Ishikawa (cell line): ENCODE data around the gene LRTM2.

Source experiments
- CEBPB ChIP-seq: IDR thresholded peaks from 2 replicates; pipeline ENCODE4 v1.6.1; 2012
- CREB1 ChIP-seq: IDR thresholded peaks from 2 replicates; pipeline ENCODE4 v1.6.1; 2012; ENCODE audit warnings: low read depth
- EGR1 ChIP-seq: IDR thresholded peaks from 2 replicates; pipeline ENCODE4 v1.6.1; 2012
- EP300 ChIP-seq: IDR thresholded peaks from 2 replicates; pipeline ENCODE4 v1.6.1; 2012; ENCODE audit warnings: borderline replicate concordance
- FOXM1 ChIP-seq: IDR thresholded peaks from 2 replicates; pipeline ENCODE4 v1.6.1; 2012; ENCODE audit warnings: low read depth, borderline replicate concordance
- MAX ChIP-seq: IDR thresholded peaks from 2 replicates; pipeline ENCODE4 v1.6.1; 2012
- NFIC ChIP-seq: IDR thresholded peaks from 2 replicates; pipeline ENCODE4 v1.6.1; 2012
- RAD21 ChIP-seq: IDR thresholded peaks from 2 replicates; pipeline ENCODE4 v1.6.1; 2012; ENCODE audit warnings: low read depth
- TAF1 ChIP-seq: IDR thresholded peaks from 2 replicates; pipeline ENCODE4 v1.6.1; 2012; ENCODE audit warnings: low read depth, mild to moderate bottlenecking
- TCF12 ChIP-seq: IDR thresholded peaks from 2 replicates; pipeline ENCODE4 v1.6.1; 2012; ENCODE audit warnings: low read depth
- TEAD4 ChIP-seq: IDR thresholded peaks from 2 replicates; pipeline ENCODE4 v1.6.1; 2012
- YY1 ChIP-seq: IDR thresholded peaks from 2 replicates; pipeline ENCODE4 v1.6.1; 2012; ENCODE audit warnings: low read depth
- ZBTB7A ChIP-seq: IDR thresholded peaks from 2 replicates; pipeline ENCODE4 v1.6.1; 2012; ENCODE audit warnings: low read depth
- TF ChIP-seq, protein P1 (sequence below): IDR thresholded peaks from 2 replicates; pipeline ENCODE4 v1.6.1; 2012
- TF ChIP-seq, protein P2 (sequence below): IDR thresholded peaks from 2 replicates; pipeline ENCODE4 v1.6.1; 2012; ENCODE audit warnings: low read depth, mild to moderate bottlenecking

The LRTM2 gene

DNA sequence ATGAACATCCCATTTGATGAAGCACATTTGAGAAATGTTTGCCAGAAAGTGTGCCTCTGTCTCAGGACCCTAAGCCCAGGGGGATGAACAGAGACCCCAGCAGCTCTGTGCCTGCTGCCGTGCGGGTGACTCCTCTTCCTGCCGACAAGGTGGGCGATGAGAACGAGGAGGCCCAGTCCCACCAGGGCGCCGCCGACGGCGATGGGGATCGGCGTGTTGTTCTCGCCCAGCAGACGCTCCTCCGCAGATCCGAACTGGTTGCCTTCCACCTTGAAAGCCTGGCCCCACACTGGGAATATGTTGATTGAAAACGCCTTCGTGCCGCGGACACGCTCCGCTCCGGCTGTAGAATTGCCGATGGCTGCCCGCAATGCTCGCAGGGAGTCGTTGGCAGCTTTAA is 44.1 kb downstream of the LRTM2 start:
- TF ChIP-seq MAX (no peak), NFIC (no peak), YY1 (no peak)
- TF ChIP-seq, protein P1, sequence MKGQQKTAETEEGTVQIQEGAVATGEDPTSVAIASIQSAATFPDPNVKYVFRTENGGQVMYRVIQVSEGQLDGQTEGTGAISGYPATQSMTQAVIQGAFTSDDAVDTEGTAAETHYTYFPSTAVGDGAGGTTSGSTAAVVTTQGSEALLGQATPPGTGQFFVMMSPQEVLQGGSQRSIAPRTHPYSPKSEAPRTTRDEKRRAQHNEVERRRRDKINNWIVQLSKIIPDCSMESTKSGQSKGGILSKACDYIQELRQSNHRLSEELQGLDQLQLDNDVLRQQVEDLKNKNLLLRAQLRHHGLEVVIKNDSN: no peak

DNA sequence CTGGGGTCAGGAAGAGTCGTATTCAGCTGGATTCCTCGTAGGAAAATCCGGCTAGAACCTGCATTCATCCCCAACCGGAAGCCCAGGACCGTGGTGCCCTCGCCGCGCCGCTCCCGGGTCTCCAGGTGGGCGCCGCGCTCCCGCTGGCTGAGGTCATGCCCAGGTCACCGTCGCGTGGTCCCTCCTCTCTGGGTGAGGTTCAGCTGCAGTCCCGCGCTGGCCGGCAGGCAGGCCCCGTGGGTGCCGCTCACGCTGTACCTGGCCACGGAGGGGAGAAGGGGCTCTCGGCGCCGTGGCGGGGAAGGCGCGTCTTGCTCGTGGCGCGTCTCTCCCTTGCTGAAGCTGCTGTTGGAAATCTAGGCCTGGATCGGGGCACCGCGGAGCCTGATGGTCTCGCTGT is 44.5 kb downstream of the LRTM2 start:
- TF ChIP-seq CEBPB: no peak
- TF ChIP-seq CREB1: no peak
- TF ChIP-seq, protein P1: no peak
- no peak for TF ChIP-seq FOXM1
- no peak for TF ChIP-seq YY1
- no peak for TF ChIP-seq MAX
- TF ChIP-seq, protein P2, sequence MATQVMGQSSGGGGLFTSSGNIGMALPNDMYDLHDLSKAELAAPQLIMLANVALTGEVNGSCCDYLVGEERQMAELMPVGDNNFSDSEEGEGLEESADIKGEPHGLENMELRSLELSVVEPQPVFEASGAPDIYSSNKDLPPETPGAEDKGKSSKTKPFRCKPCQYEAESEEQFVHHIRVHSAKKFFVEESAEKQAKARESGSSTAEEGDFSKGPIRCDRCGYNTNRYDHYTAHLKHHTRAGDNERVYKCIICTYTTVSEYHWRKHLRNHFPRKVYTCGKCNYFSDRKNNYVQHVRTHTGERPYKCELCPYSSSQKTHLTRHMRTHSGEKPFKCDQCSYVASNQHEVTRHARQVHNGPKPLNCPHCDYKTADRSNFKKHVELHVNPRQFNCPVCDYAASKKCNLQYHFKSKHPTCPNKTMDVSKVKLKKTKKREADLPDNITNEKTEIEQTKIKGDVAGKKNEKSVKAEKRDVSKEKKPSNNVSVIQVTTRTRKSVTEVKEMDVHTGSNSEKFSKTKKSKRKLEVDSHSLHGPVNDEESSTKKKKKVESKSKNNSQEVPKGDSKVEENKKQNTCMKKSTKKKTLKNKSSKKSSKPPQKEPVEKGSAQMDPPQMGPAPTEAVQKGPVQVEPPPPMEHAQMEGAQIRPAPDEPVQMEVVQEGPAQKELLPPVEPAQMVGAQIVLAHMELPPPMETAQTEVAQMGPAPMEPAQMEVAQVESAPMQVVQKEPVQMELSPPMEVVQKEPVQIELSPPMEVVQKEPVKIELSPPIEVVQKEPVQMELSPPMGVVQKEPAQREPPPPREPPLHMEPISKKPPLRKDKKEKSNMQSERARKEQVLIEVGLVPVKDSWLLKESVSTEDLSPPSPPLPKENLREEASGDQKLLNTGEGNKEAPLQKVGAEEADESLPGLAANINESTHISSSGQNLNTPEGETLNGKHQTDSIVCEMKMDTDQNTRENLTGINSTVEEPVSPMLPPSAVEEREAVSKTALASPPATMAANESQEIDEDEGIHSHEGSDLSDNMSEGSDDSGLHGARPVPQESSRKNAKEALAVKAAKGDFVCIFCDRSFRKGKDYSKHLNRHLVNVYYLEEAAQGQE: no peak
- no peak for TF ChIP-seq NFIC
- no peak for TF ChIP-seq TCF12
- TF ChIP-seq EP300: no peak
- no peak for TF ChIP-seq ZBTB7A
- TF ChIP-seq TEAD4: no peak
- no peak for TF ChIP-seq TAF1

GRCh38 chr12:1865284-1865866 is 45.0 kb downstream of the LRTM2 start:
- TF ChIP-seq MAX (no peak), EP300 (no peak), FOXM1 (no peak), TAF1 (no peak), YY1 (no peak), CREB1 (no peak), TEAD4 (no peak), ZBTB7A (no peak), EGR1 (no peak), RAD21 (no peak), CEBPB (no peak), NFIC (no peak), TCF12 (no peak)
- TF ChIP-seq, protein P2: no peak
- TF ChIP-seq, protein P1: no peak

DNA sequence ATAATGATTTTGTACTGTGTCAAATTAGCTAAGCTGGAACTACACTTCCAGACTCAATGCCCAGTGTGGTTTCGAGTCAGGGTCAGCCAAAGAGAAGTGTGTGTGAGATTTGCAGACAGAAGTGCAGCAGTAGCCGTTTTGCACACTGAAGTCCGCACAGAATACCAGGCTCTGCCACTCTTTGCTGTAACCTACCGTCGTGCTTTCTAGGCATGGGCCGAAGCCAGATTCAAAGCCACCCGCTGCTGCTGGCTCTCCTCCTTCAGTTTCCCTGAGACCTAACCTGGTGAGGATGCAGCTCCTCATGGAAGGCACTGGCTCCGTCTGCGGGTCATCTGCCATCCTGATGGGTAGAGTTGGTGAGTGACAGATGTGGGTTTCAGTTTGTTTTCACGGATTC is 48.8 kb downstream of the LRTM2 start:
- TF ChIP-seq TCF12: no peak
- no peak for TF ChIP-seq TAF1
- TF ChIP-seq, protein P2: no peak
- TF ChIP-seq NFIC: no peak
- no peak for TF ChIP-seq EP300
- no peak for TF ChIP-seq RAD21
- no peak for TF ChIP-seq YY1
- TF ChIP-seq FOXM1: no peak
- TF ChIP-seq CEBPB: no peak
- TF ChIP-seq TEAD4: no peak
- TF ChIP-seq ZBTB7A: no peak
- no peak for TF ChIP-seq MAX
- TF ChIP-seq EGR1: no peak
- TF ChIP-seq, protein P1: no peak
